ENCODE results near the gene NDUFA12.

NDUFA12 gene

GRCh38 chr12:94940771-94941170 is 62.7 kb downstream of the NDUFA12 start:
- DNase-seq (ENCODE audit: low read depth, low spot score) = no peak

GRCh38 chr12:94938583-94938982 is 64.9 kb downstream of the NDUFA12 start:
- DNase-seq (ENCODE audit: low read depth, low spot score) = no peak

GRCh38 chr12:94930772-94931171 is 72.7 kb downstream of the NDUFA12 start:
- no peak for DNase-seq (ENCODE audit: low read depth, low spot score)

- no peak for DNase-seq (ENCODE audit: low read depth, low spot score)
These were observed 73.3 kb downstream of the NDUFA12 start for GRCh38 chr12:94930216-94930654.

- DNase-seq (ENCODE audit: low read depth, low spot score) = no peak
These were observed 73.7 kb downstream of the NDUFA12 start for GRCh38 chr12:94929780-94930179.

- DNase-seq (ENCODE audit: low read depth, low spot score) = no peak
These were observed 77.8 kb downstream of the NDUFA12 start for GRCh38 chr12:94925729-94926128.

GRCh38 chr12:94925206-94925605 is 78.3 kb downstream of the NDUFA12 start:
- DNase-seq (ENCODE audit: low read depth, low spot score) = no peak

- no peak for DNase-seq (ENCODE audit: low read depth, low spot score)
These were observed 80.9 kb downstream of the NDUFA12 start for GRCh38 chr12:94922561-94922960.

Measured in iPS DF 19.7 (cell line).